NCI-H2196 treated with DMSO at 0.1 percent for 48 hours (cell line): ENCODE results near the gene CCBE1.
"Not testable (repeated sequence)": the region's sequence is repeated elsewhere in the genome, so short reads cannot be mapped to it uniquely, and the experiment has no call there.

Experiments
- DNase-seq: peaks from one replicate; lab custom pipeline; 2025; ENCODE audit not compliant: unreplicated experiment; lab: John Stamatoyannopoulos, UW

The CCBE1 gene

DNA sequence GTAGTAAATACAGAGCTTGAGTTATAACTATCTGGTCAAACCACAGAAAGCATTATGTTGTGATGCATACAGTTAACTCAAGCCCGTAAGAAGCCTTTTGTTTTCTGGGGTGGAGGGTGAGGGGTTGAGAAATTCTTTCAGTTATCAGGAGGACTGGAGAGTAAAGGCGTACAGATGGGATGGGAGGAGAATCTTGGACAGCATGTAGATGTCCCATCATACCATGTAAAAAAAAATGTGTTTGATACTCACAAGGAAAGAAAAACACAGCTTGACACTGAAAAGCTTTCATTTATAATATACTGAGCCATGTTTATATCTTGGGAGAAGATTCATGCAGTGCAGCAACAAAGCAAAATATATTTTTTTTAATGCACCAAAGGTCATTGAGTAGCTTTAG, 12.4 kb downstream of the CCBE1 start:
- DNase-seq: no peak

DNA sequence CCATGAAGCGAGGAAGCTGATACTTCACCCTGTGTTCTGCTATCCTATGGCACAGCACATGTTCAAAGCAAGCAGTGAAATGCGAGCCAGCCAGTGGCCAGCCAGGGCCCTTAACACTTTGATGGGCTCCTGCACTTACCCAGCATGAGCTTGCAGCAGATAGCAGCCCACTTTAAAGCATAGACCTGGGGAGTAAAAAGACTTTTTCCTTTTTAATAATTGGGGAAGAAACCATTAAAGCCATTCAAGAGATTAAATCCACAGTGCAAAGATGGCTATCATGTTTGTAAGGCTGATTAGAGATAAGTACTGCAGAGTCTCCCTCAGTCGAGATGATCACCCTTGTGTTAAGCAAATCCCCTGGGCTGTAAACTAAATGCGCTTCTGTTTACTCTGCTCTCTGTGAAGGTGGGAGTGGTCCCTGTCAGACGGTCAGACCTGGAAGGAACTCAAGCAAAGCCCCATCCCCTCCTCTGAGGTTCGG, 15.7 kb downstream of the CCBE1 start:
- DNase-seq: no peak

DNA sequence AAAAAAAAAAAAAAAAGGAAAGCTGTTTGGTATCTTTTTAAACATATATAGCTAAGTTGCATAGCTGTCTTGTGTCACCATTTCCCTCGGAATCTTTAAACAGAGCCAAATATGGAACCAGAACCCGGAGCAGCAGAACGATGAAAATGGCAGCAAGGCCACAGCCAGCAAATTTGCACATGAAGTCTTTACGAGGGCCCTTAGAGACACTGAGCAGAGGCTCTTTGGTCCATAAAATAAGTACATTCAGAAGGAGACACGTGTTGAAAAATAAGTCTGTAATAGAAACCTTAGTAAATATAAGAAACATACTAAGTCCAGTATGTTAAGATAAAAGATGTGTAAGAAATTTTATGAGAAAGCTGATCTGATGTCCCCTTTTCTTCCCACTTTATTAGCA, 16.2 kb downstream of the CCBE1 start:
- no peak for DNase-seq

DNA sequence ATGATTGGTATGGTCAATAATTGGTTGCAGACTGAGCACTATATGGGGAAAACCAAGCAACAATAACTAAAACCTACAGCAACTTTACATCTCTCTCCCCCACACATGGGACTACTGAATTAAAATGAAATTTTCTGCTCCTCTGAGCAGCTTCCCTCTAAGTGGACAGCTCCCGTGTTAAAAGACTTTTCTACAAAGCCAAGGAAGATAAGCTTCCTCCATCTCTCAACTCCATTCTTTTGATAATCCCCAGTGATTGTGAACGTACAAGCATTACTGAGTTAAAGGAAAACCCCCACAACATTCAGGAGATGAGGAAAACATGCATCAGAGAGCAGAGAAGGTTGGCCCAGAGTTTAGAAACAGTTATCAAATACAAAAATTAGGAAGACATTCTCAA, 21.9 kb downstream of the CCBE1 start:
- DNase-seq: no peak

DNA sequence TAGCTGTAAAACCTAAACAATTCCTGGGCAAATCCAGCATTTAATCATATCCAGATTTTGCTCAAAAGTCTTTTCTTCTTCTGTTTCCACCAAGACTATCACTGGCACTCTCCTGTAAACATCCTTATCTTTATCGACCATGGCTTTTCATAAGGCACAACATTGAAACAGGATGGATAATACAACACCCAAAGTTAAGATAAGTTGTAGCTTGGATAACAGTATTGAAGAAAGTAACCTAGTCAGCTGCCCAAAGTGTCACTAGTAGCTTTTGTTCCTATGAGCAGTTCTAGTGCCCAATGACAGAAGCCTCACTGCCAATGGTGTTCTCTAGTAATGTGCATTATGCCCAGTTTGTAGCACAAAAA, 22.3 kb downstream of the CCBE1 start:
- no peak for DNase-seq

DNA sequence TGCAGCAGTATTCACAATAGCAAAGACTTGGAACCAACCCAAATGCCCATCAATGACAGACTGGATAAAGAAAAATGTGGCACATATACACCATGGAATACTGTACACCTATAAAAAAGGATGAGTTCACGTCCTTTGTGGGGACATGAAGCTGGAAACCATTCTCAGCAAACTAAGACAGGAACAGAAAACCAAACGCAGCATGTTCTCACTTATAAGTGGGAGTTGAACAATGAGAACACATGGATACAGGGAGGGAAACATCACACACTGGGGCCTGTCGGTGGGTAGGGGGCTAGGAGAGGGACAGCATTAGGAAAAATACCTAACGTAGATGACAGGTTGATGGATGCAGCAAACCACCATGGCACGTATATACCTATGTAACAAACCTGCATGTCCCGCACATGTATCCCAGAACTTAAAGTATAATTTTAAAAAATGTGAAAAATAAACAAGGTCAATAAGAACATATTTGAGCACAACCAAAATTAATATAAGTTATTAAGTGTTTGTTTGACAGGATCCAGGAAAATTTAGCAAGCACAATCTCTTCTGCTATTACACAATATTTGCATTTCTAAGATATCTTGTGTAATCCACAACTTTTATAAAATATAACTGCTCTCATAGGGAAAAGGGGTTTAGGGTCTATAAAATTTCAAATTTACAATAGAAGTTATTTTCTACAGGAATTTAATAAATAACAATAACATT, 22.9 kb downstream of the CCBE1 start:
- DNase-seq: no peak

DNA sequence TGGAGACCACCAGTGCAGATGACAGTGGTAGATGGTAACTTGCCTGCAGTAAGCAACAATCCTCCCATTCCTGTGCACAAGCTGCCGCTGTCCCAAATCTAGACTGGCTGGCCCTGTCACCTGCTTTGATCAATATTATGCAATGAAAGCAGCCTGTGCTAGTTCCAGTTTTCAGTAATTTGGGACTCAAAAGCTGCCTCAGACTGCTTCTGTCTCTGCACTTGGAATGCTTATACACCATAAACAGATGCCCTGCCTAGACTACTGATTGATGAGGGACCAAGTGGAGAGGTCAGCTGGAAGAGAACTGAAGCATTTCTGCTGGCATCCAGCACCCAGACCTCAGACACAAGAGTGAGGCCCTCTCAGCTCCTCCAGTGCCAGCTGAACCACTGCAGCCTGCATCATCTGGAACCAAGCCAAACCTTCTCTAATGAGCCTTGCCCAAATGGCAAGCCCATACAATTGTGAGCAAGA, 24.9 kb downstream of the CCBE1 start:
- DNase-seq: no peak

DNA sequence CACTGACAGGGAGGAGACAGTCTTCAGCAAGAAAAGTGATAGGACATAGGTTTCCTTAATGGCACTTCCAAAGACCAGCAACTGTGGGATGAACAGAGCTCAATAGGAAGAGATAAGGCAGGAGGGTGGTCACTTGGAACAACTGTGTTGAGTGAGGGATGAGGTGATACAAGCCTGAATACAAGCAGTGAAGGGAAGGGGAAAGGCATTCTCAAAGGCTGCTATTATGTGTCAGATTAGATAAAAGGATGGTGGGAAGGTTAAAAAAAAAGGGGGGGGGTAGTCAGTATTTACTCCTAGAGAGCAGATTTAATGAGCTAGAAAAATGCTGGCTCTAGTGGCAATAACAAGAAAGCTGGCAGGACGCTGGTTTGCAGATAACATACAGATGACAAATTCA, 25.7 kb downstream of the CCBE1 start:
- no peak for DNase-seq

DNA sequence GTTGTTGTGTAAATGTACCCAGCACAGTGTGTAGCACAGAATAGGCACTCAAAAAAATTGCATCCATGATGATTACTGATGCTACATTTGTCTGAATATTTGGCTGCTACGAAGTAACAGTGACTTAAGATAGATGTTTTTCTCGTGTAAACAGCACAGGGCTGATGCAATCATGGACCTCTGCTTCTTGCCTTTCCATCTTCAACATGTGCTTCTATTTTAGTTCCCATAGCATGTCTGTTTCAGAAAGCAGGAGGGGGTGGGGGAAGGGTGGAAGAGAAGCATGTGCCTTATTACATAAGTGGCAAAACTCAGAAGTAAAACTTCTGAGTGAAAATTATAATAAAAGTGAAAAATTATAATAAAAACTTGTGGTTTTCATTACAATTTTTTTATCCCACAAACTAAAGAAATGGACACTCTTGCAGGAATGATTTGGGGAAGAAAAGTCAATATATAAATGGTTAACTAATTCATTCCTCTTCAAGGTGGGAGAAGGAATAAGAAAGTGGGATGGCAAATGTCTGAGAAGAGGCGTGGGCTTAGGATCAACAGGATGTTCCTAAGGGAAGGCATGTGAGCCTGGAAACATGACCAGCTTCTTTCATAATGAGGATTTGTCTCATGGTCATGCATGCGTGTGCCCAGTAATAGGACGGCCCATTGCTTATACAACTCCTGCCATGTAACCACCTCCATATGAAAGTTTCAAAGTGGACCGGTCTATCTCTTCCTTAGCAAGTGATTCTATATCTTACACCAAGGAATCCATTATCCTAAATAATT, 27.2 kb downstream of the CCBE1 start:
- DNase-seq: no peak

DNA sequence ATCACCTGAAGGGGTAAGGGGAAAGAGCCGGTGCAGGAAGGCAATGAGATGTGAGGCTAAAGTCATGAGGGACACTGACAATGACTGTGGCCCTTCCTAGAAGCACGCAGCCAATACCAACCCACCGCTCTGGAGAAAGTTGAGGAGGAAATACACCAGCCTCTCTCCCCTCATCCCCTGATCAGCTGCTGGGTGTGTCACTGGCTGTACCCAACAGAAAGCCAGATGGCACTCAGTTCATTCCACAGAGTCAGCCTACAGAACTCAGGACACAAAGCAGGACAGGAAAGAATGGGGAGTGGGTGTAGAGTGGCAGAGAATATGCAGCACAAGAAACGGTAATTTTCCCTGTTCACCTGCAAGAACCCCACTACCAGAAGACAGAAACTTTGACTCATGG, 29.7 kb downstream of the CCBE1 start:
- no peak for DNase-seq

DNA sequence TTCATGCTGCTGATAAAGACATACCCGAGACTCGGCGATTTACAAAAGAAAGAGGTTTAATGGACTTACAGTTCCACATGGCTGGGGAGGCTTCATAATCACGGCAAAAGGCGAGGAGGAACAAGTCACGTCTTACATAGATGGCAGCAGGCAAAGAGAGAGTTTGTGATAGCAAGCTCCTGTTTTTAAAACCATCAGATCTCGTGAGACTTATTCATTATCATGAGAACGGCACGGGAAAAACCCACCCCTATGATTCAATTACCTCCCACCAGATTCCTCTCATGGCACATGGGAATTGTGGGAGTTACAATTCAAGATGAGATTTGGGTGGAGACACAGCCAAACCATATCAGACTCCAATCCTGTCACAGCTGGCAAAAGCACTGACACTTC, 31.2 kb downstream of the CCBE1 start:
- not testable (repeated sequence) for DNase-seq

DNA sequence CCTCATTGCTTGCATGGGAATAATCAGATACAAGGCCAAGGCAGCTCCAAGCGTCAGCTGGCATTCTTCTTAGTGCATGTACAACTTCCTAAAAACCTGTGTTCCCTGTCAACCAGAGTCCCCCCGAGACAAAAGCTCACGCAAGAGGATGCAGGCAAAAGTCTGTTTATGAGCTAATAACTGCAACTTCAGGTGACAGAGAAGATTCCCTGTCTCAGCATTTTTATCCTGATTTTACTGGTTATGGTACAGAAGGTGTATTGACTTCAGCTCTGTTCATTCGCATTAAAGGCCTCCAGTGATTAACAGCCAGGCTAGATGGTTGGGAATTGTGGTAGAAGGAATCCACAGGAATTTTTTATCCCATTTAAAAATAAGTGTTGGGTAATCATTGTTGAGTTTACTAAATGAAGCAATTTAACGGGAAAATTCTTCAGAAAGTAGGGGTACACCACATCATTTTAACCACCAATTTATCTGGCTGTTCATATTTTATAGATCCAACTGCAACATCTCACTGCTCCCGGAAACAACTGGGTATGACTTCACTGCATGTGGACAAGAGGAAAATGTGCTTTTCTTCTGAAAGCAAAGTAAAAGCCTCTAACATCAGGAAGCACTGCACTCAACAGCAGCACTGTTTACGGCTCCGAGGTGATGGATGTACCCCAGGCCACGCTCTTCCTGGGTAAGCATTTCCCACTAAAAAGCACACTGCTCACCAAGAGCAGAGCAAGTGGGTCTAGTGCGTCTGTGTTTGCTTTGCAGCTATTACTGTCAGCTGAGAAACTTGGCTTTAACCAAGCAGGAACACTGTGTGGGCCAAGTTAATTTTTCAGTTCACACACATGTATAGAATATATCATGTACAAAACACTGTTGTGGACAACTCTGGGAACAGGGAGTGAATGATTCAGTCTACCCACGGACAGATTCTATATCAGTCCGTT, 31.9 kb downstream of the CCBE1 start:
- DNase-seq: no peak

DNA sequence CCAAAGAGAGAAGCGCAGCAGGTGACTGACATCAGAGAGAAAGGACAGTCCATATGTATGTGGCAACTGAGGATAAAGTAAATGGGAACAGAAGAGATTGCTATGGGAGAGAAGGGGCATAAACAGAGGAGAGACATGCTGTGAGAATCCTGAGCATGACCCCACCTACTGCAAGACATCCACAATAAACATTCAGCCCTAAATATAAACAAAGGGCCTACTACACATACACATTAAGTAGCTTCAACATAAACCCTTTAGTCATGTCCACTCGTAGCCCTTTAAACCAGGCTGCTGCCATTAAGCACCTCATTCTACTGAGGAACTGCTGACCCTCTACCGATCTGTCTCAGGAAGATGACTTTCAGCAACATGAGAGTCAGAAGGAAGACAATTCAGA, 32.9 kb downstream of the CCBE1 start:
- no peak for DNase-seq

DNA sequence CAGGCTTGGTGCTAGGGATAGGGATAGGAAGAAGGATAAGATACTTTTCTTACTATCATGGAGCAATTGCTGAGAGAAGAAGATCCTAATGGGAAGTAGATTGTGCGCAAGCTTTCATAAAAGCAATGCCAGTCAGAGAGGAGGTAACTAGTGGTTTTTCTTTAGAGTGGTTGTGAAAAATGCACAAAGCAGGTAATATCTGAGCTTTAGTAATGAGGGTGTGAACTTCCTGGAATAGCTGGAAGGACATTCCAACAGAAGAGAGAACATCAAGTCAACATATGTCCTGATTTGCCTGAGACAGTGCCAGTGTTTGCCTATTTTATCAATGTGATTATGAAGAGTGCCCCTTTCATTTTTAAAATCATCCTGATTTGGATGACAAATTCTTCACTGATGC, 34.1 kb downstream of the CCBE1 start:
- DNase-seq: no peak

DNA sequence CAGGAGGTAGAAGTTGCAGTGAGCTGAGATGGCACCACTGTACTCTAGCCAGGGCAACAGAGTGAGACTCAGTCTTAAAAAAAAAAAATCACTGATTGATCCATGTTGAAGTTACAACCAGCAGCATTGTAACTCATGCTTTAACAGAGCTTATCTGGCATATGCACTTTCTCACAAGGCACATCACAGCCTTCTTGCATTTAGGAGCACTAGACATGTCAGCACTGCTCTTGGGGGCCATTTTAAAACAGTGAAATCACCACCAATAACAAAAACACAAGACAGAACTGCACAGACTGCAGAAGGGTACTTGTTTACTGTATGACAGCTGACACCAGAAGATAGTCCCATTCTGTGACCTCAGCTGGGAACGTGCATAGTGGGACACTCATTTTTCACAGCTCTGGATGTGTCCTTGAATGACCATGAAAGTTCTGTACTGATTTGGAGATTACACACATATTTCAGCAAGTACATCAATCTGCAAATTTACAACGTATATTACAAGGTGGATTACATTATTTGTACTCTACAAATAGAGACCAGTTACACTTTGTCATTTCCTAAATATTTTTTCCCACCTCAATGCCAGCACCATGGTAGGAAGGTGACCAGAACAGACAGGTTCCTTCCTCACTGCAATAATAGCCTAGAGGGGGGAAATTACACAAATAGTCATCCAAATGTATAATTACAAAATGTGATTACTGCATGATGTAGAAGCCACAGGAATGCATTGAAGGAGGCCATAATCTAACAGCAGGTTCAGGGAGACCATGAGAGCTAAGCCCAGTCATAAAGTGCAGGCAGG, 35.1 kb downstream of the CCBE1 start:
- no peak for DNase-seq

DNA sequence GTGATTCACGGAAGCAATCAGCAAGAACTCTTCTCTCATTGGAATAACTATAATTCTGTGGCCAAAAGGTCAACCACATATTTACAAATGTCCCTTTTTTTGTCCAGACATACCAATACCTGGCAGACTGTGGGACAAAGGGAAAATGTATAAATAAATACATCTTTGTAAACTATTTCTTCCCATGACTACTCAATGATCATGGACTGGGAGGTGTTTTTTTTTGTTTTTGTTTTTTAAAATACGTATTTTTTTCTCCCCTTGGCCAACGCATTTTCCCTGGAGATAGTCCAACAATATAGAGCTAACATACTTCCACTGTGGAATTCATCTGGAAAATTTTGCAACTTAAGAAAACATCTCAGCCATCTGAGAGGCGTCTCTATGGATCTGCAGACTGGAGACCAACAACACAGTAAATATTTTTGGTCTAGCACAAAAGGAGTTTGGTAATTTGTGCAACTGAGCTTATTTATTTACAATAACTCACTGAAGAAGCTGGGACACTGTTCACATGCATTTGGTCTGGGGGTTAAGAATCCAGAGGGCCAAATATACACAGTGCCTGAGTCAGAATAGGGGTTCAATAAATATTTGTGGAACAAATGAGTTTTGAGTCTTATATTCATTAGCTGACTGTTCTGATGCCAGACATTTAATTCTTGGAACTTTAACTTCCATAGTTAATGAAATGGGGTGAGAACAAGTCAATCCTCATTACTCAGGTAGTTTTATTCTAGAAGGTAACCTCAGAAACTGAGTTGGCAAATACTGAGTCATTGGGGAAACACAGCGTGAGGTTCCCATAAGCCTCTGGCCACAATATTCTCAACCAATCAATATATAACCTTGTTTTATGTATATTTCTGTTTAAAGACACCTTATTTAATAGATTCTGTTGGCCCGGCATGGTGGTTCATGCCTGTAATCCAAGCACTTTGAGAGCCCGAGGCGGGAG, 36.2 kb downstream of the CCBE1 start:
- DNase-seq: no peak

DNA sequence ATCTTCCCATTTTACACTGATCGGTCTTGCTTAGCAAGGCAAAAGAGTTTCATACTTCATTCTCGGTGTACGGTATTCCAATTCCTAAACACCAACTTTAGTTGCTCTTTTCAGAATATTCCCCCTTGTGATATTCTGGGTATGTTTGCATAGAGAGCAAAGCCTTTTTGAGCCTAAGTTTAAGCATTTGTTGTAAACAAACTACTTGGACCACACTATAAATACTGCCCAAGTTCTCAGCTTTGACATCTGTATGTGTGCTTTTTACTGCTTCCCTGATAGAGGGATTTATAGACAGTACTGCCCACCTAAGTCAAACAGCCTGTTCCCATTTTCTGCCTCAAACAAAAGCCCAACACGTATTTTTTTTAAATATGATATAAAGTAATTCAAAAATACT, 36.9 kb downstream of the CCBE1 start:
- DNase-seq: no peak

DNA sequence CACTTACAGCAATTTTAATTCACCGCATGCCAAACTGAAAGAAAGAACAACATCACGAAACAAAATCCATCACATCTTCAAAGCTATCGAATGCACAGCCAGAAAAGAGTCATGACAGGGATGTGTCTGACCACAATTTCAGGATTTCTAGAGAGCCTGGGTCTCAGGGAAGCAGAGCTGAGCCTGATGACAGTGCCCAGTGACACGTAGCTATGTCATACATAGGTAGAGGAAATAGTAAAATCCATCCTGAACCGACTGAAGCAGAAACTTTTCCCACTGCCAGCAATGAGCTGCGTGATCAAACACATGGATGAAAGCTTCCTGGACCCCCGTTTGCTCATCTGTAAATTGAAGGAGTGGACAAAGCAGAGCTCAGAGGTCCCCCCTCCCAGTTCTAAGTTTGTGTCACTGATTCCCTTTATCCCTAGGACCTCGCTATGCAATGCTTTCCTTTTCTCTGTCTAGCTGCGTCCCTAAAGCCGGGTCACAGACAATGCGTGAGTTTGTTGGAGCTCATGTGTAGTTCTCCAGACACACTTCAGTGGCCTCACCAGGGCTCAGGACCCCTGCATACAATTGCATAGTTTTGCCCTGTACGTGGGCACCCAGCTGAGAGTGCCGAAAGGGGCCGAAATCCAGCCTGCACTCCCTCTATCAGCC, 37.6 kb downstream of the CCBE1 start:
- DNase-seq: no peak

DNA sequence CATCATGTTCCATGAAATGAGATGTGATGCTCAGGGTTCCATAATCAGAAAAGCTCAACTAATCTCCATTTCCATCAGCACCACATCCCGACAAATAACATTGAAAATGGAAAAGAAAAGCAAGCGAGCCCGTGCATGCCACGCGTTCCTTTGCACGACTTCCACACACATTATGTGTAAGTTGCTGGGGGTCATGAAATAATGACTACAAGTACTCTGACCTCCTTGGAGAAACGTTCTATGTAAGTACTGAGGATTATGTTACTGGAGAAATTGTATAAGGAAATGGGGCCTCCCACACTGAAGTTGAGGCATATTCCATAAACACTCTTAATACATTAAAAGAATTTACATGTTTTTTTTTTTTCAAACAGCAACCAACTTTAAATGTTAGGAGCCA, 38.3 kb downstream of the CCBE1 start:
- no peak for DNase-seq
